GM18868 (cell line): ENCODE measurements around the gene TBL3.

Source experiments
- ATAC-seq: cut with Tn5 transposase; IDR thresholded peaks from one replicate; pipeline ENCODE4 v1.9.1; 2021; ENCODE audit warnings: mild to moderate bottlenecking, moderate library complexity; ENCODE audit not compliant: unreplicated experiment

Gene TBL3

GRCh38 chr16:1981398-1981836 is 9.6 kb downstream of the TBL3 start, which contains the start of gene NOXO1:
TSS of gene NOXO1 (minus strand) at chr16:1981469. CDS start at chr16:1981179, 290 bp downstream.
- ATAC-seq, result no peak

GRCh38 chr16:1982013-1982433 is 10.2 kb downstream of the TBL3 start:
- ATAC-seq, result no peak

GRCh38 chr16:1982991-1983543 is 11.2 kb downstream of the TBL3 start:
- no peak for ATAC-seq

GRCh38 chr16:1983544-1984346 is 11.9 kb downstream of the TBL3 start, which contains the start of gene GFER:
TSS of gene GFER (plus strand) at chr16:1984193. CDS start at chr16:1984219, 26 bp downstream.
- peak; percentile 71 for ATAC-seq

GRCh38 chr16:1984347-1985225 is 12.7 kb downstream of the TBL3 start:
- peak; percentile 9 for ATAC-seq

- ATAC-seq, result no peak
These were observed 13.8 kb downstream of the TBL3 start for GRCh38 chr16:1985466-1986150.

GRCh38 chr16:1987198-1987597 is 15.3 kb downstream of the TBL3 start:
- ATAC-seq, result no peak

- no peak for ATAC-seq
These were observed 17.6 kb downstream of the TBL3 start, which contains the start of gene SYNGR3 for GRCh38 chr16:1989209-1990100. TSS of gene SYNGR3 (plus strand) at chr16:1989970. CDS start at chr16:1990103, 133 bp downstream.

GRCh38 chr16:1990101-1990350 is 18.2 kb downstream of the TBL3 start:
- ATAC-seq, result no peak

GRCh38 chr16:1990351-1991134 is 18.7 kb downstream of the TBL3 start:
- no peak for ATAC-seq

GRCh38 chr16:1991135-1991551 is 19.3 kb downstream of the TBL3 start:
- no peak for ATAC-seq

- no peak for ATAC-seq
These were observed 19.7 kb downstream of the TBL3 start for GRCh38 chr16:1991588-1991947.

GRCh38 chr16:1991948-1992703 is 20.3 kb downstream of the TBL3 start:
- peak; percentile 56 for ATAC-seq

- ATAC-seq, result no peak
These were observed 21.0 kb downstream of the TBL3 start for GRCh38 chr16:1992704-1993317.

GRCh38 chr16:1993731-1994131 is 21.9 kb downstream of the TBL3 start:
- no peak for ATAC-seq

- no peak for ATAC-seq
These were observed 25.9 kb downstream of the TBL3 start for GRCh38 chr16:1997494-1998359.

- ATAC-seq, result no peak
These were observed 26.5 kb downstream of the TBL3 start for GRCh38 chr16:1998360-1998835.
